Jurkat, Clone E6-1 (cell line): ENCODE measurements around the gene CYSTM1.
"Not testable (repeated sequence)": the region's sequence is repeated elsewhere in the genome, so short reads cannot be mapped to it uniquely, and the experiment has no call there.

ENCODE experiments used
- DNase-seq: peaks from one replicate; pipeline ENCODE4 v3.0.0-alpha.2; 2011; ENCODE audit warnings: low read depth, low spot score
- H3K4me3 ChIP-seq: 2 replicates; pipeline ENCODE4 v1.5.1; 2011; ENCODE audit warnings: mild to moderate bottlenecking, low read length, control low read depth, moderate library complexity

The CYSTM1 gene

GRCh38 chr5:140146523-140146842, 28.5 kb upstream of the CYSTM1 start:
- no peak for DNase-seq

GRCh38 chr5:140147460-140147859, 27.5 kb upstream of the CYSTM1 start:
- H3K4me3 ChIP-seq: no peak overlapping the region
- DNase-seq: no peak

More at GRCh38 chr5:140146523-140146842, 28.5 kb upstream of the CYSTM1 start:
- H3K4me3 ChIP-seq: no peak overlapping the region

DNA sequence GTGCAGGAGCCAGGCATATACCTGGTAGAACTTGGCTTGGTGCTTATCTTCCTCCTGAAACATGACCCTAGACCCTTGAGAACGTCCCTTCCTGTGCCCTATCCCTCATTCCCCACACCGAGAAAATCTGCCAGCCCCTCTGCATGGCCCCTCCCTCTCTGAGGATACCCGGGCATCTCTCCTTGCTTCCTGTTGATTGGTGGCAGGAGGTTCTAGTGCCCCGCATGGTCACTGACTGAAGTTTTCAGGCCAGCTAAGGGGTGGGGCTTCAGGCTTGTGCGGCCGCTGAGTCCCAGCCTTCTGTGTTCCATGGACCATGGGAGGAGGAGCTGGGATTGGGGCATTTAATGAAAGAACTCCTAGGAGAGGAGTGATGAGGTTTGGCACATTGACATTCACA, 26.5 kb upstream of the CYSTM1 start:
- DNase-seq: no peak
- no peak overlapping the region for H3K4me3 ChIP-seq

DNA sequence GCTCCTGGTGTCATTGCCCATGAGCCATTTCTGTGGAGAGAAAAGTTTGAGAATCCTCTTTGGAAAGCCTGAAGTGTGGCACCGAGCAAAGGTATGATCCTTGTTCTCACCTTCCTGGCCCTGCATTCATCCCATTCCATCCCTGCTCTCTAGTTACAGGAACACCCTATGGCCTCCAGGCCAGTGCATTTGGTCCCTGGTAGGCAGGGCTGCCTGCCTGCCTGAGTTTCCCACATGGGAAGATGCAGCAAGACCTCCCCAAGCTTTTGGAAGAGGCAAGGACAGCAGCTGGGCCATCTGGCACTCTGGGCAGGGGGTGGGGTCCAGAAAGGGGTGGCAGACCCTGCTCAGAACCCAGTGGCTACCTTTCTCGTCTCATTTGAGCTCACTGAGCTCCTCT, 24.8 kb upstream of the CYSTM1 start:
- H3K4me3 ChIP-seq: no peak overlapping the region
- DNase-seq: no peak

- no peak for DNase-seq
- H3K4me3 ChIP-seq: no peak overlapping the region
These were observed 23.6 kb upstream of the CYSTM1 start for GRCh38 chr5:140151144-140152021.

DNA sequence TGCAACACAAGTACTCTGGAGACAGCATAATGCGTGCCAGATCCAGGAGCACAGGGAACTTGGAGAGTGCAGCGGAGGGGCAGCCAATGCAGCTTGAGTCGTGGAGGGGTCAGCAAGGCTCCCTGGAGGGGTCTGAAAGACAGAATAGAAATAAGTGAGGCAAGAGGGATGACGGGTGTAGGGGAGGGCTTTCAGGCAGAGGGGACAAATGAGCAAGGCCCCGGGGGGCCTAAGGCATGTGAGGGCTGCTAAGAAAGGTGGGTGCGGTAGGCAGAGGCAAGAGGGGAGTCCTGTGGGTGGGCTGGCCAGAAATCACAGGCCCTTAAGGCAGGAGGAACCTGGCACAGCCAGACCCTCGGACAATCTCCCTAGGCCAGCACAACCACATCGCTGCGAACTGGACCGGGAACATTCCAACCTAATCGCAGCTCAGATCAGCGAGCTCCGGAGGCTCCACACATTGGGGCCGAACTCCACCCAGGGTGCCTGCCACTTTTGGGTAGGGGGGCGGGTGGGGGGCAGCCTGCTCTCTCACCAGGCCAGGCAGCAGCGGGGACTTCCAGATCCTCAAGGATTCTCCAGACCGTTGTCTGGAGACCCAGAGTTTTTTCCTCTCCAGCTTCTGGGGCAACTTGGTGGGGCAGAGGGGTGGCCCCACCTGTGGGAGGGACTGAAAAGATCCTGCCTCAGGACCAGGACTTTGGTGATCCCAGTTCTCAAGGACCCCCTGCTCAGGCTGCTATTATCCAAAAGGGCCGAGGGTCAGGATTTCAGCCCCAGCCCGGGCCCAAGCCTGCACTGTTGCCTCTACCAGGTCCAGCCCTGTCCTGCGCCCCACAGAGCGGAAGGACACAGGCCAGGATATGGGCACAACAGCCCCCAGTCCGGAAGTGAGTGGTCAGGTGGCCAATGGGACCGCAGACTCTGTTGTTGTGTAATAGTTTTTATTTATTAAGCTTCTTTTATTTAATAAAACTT, 22.7 kb upstream of the CYSTM1 start:
- H3K4me3 ChIP-seq: no peak overlapping the region
- DNase-seq: no peak

- H3K4me3 ChIP-seq: no peak overlapping the region
These were observed 21.7 kb upstream of the CYSTM1 start for GRCh38 chr5:140153255-140153654.

DNA sequence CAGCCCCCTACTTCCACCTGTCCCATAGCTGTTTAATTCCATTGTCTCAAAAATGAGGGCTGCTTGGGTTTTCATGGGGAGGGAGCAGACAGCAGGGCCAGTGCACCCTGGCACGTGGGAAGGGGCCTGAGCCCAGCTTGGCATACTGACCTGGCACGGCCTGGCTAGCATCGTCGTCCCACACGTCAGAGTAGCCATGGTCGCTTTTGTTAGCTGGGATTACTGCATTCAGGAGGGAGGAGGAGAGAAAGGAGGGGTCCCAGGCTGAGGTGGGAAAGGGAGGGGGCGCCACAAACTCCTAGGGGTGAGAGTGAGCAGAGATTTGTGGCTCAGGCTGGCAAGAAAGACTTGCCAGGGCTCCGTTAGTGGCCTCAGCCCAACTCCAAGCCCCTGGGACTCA, 21.1 kb upstream of the CYSTM1 start:
- no peak for DNase-seq
- no peak overlapping the region for H3K4me3 ChIP-seq

More at GRCh38 chr5:140153255-140153654, 21.7 kb upstream of the CYSTM1 start:
- DNase-seq: no peak

DNA sequence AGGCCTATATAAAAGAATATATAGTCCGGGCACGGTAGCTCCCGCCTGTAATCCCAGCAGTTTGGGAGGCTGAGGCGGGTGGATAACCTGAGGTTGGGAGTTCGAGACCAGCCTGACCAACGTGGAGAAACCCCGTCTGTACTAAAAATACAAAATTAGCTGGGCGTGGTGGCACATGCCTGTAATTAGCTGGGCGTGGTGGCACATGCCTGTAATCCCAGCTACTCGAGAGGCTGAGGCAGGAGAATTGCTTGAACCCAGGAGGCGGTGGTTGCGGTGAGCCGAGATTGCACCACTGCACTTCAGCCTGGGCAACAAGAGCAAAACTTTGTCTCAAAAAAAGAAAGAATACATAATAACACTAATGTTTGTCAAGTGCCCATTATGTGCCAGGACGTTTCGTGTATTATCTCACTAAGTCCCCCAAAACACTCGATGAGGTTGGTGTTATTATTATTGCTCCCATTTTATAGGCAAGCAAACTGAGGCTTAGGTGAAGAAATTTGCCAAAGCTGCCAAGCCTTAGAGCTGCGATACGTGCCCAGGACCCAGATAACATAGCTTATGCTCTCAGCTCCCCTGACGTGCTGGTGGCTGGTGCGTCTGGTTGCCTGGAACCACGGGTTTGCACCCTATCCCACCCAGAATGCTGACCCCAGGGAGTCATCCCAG, 20.1 kb upstream of the CYSTM1 start:
- not testable (repeated sequence) for DNase-seq, H3K4me3 ChIP-seq

DNA sequence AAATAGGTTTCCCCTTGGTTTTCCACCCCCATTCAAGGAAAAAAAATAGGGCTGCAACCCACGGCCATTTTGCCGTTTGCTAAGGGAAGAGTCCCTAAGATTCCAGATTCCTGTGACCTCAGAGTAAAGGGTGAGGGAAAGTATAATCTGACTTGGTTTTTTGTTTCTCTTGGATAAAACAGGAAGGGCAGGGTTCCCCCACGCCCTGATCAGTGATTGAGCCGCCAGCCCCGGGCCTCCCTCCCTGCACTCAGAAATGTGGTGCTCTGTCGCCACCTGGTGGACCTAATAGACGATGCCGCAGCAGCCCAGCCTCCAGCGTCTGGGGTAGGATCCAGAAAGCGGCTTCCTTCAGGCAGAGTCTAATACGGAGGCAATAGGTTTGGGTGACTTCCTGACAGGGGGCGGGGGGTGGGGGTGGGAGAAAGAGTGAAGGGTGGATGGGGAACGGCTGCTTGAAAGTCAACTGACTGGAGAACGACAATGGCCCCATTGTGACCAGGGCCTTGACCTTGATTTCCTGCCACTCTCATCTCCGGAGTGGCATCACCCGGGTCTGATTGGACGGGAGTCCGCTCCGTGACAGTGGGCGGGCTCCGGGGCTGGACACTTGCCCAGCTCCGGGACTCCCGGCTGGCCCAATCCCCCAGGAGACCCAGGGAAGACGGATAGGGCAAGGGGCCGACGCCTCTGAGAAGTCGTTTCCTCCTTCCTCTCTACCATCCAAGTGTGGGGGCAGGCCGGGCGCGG, 17.8 kb upstream of the CYSTM1 start:
- H3K4me3 ChIP-seq: peak overlapping the region; percentile 27
- peak; percentile 59 for DNase-seq

GRCh38 chr5:140159014-140159927, 15.7 kb upstream of the CYSTM1 start:
- DNase-seq: no peak
- H3K4me3 ChIP-seq: no peak overlapping the region

GRCh38 chr5:140162275-140162674, 12.7 kb upstream of the CYSTM1 start:
- DNase-seq: no peak

DNA sequence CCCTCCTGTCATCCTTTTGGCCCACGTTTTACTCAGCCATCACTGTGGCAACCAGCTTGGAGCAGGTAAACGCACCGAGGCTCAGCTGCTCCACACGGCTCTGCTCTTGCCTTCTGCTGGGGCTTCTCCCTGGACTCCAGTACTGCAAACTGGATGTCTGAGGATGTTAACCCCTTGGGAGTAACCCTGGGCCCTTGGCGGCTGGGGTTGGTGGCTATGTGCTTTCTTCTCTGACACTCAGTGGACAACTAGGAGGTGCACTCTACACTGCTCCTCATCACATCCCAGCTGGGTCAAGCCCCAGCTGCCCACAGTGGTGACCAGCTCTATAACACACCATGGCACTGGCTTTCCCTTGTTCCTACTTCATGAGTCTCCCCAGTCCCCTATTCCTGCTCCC, 12.2 kb upstream of the CYSTM1 start:
- DNase-seq: no peak
- no peak overlapping the region for H3K4me3 ChIP-seq

More at GRCh38 chr5:140162275-140162674, 12.7 kb upstream of the CYSTM1 start:
- H3K4me3 ChIP-seq: no peak overlapping the region

DNA sequence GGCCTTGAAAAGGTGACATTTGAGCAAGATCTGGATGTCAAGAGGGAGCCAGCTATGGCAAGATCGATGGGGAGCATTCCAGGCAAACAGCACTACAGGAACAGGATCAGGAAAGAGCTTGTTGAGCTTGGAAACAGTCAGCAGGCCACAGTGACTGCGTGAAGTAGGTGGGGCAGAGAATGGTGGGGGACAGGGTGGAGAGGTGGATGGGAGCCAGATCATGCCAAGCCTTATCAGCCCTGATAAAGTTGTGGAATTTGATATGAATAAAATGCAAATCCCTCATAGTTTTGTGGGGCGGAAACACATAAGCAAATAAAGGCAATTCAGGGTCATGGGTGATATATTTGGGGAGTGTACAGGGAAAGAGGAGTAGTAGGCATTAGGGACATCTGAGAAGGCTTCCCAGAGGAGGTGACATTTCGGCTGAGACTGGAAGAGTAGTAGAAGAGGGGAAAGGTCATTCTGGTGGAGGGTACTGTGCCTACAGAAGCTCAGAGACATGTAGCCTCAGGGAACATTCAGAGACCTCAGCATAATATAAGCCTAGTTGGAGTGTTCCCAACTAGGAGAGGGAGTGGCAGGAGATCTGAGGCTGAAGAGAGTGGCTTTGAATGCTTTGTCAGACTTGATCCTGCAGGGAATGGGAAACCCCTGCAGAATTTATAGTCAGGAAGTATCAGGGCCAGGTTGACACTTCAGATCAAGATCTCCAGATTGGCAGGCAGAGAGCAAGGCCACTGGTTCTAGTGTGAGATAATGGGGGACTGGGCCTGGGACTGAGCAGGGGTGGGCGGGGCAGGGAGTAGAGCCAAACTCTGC, 9.7 kb upstream of the CYSTM1 start:
- no peak for DNase-seq
- H3K4me3 ChIP-seq: no peak overlapping the region

DNA sequence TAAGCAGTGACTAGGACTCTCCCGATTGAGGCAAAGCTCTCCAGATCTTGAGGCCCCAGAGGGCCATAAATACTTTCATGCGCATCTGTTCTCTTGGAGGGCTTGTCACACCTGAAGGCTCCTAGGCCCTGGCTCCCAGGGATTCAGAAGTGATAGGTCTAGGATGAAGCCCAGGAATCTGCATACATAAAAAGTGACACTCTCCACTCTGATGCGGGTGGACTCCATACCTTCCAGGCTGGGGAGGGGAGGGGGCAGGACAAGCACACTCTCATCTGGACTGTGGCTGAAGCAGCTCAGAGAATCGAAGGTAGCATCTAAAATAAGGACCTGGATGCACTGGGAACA, 9.1 kb upstream of the CYSTM1 start:
- H3K4me3 ChIP-seq: no peak overlapping the region
- no peak for DNase-seq

GRCh38 chr5:140166911-140167310, 8.1 kb upstream of the CYSTM1 start:
- no peak for DNase-seq
- H3K4me3 ChIP-seq: no peak overlapping the region

- H3K4me3 ChIP-seq: no peak overlapping the region
- DNase-seq: peak; percentile 9
These were observed 6.6 kb upstream of the CYSTM1 start for GRCh38 chr5:140168371-140168770.
